Activated CD8-positive, alpha-beta memory T cell treated with anti-CD3 and anti-CD28 coated beads for 48 hours (primary cell): Measurements from ENCODE around the gene AGGF1.
"Not testable (repeated sequence)": the region's sequence is repeated elsewhere in the genome, so short reads cannot be mapped to it uniquely, and the experiment has no call there.

Experiments
- DNase-seq, 3 experiments: peaks; one replicate each; pipeline ENCODE4 v3.0.0-alpha.2; 2020; ENCODE audit warnings: low read depth in 2 of 3, low spot score in 2 of 3

AGGF1 gene

DNA sequence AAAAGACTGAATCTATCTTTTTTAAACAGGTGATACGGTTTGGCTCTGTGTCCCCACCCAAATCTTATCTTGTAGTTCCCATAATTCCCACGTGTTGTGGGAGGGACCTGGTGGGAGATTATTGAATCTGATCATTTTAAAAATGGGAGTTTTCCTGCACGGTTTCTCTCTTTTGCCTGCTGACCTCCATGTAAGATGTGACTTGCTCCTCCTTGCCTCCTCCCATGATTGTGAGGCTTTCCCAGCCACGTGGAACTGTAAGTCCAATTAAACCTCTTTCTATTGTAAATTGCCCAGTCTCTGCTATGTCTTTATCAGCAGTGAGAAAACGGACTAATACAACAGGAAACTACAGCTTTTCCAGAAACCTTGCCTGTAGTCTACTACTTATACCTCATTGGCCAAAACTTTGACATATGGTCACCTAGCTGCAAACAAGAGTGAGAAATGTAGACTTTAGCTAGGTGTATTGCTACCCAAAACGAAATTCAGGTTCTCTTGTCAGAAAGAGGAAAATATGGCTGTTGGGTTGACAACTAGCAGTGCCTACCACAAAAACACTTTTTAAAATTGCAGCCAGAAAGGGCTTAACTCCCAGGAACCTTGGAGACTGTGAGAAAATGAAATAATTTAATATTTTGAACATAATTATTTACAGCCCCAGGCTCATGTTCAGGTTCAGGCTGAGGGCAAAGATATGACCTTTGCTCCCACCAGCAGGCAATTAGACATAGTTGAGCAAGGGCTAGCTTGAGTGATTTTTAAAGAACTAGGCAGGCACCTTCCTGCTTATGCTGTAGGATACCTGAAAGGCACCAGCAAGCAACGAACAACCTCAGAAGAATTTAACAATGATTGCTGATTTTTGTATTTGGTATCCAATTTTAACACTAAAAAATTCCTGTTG is 7.4 kb upstream of the AGGF1 start:
- no peak for DNase-seq

DNA sequence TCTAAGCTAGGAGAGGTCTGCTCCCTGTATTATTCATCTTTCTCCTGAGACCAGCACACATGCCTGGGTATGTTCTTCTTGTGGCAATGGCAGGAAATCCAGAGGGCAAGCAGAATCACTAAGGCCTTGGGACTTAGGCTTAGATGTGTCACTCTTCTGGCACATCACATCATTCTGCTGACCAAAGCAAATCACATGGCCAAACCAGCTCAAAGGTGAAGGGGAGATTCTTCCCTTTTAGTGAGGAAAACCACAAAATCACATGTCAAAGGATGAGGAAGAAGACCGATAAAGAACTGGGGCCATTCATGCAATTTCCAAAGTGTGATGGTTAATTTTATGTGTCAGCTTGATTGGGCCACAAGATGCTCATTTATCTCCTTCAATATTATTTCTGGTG is 5.7 kb upstream of the AGGF1 start:
- DNase-seq, result no peak

DNA sequence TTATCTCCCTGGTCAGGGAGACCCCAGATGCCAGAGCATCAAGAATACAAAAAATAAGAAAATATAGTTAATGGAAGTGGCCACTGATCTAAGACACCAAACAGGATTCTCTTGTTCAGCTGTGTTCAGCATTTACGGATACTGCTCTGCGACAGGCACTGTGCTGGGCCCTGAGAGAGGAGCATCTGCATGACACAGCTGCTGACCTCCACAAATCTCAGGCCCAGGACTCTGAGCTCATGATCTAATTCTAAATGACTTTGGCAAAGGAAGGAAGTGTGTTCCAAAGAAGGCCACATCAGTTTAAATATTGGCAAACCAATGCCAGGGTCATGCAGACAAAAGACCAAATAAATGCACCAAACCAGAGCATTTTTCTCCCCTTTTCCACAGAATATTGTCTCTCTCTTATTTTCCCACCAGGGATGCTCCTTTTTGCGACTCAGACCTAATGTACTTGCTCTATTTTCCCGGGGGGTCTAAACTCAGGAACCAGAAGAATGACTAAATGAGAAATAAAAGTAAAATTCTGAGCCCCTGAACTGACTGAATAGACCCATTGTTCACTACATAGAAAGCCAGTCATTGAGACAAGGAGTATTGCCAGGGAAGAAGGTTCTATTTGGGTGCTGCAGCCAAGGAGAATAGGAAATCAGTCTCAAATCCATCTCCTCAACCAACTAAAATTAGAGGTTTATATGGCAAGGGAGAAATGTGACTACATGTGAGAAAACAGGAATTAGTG is 1.4 kb upstream of the AGGF1 start:
- DNase-seq, result no peak

DNA sequence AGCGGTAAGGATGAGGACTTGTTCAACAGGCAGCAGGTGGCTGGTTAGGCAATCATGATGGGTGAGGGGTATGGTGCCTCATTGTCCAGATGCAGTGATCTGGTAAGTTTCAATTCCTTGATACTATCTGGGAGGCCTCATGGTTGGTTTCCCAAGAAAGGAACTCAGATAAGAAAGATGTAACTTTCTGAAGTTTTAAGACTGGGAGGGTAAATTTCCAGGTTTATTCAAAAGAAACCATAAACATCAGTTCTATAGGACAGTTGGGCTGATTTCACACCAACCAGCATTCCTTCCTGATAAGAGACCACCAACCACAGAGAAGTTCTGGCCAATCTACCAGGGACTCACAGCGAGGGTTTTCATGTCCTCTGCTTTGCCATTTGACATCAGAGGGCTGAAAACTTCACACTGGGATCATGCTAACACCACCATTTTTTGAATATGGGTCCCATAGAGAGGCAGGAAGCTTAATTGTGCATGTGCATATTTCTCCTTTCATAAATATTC is 773 bp upstream of the AGGF1 start:
- no peak for DNase-seq

DNA sequence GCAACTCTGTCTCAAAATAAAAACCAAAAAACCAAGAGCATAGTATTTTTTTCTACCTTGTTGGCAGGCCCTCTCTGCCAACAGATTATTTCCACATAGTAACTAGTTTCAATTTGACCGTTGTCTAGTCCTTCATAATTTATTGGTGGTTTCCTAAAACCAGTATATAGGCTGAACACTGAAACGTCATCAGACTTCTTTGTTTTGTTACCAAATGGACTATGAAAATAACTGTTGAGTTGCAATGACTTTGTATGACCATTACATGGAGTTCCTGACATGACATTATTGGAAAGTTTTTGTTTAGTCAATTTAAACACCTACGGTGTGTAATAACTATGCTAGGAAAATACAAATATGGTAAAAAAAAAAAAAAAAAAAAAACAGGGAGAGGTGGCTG is 1.7 kb downstream of the AGGF1 start:
- no peak for DNase-seq

DNA sequence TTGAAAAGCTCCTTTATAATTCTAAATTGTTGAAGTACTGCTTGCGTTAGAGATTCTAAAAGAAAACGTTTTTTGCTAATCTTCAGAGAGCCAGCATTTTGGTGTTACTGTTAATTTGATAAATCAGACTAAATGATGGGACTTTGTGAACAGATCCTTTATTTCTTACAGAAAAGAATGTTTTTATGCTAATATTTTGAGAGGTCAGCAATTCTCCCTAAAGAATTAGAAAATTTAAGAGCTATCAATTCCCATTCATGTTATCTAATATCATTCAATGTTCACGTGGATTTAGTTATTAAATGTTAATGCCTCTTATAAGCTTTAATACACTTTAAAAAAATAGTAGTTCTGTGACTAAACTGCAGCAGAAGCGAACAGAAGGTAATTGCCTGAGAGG is 2.4 kb downstream of the AGGF1 start:
- DNase-seq, result no peak

DNA sequence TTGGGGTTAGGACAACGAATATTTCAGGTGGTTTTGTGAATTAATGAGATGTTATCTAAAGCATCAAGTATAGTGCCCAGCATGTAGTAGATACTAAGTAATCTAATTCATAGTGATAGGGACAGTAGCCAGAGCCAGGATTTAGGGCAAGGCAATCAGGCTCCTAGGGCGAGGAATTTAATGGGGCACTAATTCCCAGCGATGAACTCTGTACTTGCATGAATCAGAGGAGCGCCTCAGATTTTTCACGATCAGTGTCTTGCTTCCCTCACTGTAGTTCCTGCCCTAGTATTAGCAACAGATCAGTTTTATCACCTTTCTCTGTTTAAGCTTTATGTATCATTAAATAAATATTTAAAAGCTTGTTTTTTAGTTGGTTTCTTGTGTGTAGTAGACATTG is 3.1 kb downstream of the AGGF1 start:
- DNase-seq, result no peak

DNA sequence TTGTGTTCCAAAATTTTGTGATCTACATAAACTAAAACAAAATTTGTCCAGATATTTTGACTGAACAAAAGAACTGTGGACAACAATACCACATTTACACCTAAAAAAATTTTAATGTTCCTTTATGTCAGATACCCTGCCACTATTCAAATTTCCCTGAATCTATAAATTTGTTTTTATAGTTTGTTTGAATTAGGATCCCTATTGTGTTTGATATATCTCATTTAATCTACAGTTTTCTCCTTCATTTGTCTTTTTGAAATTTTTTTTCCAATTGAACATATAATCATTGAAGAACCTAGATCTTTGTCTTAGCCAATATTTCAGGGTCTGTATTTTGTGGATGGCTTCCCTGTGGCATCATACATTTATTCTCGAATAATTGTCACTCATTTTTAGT is 5.7 kb downstream of the AGGF1 start:
- DNase-seq, result no peak

DNA sequence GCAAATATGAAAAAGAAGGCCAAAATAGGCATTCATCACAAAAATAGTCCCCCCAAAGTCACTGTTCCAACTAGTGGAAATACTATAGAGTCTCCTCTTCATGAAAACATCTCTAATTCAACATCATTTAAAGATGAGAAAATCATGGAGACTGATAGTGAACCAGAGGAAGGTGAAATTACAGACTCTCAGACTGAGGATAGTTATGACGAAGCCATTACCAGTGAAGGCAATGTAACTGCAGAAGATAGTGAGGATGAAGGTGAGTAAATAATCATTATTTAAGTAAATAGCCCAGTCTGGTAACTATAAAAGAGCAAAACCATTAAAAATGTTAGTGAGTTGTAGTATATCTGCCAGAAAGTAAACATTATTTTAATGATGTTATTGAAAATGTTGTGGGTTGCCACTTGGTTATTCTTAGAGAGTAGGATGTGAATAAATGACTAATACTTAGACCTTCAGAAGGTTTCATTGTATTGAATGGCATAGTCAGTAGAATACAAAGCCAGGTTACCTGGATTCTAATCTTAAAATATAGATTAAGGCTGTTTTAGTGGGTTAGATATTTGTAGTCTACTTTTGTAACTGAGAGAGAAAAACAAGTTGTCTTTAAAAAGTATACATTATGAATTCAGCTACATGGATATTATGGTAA is 16.3 kb downstream of the AGGF1 start:
- DNase-seq, result no peak

DNA sequence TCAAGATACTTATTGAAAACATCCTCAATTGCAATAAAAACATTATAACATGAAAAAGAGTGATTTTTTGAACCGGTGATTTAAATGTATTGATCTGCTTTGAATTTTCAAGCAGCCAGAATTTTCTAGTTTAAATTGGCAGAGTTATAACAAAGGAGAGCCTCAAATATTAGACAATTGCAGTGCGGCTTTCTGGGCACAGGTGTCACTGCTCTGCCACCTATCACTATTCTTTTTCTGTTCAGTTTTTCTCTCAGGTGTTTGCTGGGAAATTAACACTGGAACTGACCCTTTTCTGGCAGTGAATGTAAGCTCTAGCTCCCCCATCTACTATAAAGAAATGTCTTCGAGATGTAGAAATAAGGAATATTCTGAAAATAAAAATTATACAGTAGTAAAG is 33.8 kb downstream of the AGGF1 start:
- no peak for DNase-seq

DNA sequence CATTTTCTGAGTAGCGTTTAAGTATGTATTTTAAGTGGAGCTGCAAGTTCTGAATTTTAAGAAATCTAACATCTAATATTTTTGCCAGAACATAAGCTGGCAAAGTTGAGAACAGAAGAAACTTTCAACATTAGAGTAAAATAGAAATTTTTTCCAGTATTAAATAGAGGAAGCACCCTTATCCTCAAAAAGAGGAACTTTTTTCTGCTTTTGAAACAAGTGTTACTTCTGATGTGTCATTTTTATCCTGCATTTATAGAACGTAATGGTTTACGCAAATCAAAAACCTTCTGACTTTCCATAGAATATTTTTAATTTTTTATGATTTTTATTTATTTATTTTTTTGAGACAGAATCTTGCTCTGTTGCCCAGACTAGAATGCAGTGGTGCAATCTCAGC is 35.1 kb downstream of the AGGF1 start:
- no peak for DNase-seq

DNA sequence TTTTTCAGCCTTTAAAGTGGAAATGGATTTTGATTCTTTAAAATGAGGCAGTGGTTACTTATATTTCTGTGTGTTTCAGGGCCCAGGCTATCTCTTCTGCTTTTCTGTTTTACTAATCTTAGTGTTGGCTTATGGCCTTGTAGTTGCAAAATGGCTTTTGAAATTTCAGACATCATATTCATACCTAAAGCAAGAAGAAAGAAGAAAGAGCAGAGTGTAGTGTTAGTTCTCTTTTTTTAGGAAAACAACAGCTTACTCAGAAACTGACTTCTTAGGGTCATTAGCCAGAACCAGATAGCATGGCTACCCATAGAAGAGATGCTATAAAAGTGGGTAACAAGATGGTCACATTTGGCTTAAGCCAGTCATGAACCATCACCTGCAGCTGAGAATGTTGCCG is 36.0 kb downstream of the AGGF1 start:
- no peak for DNase-seq

DNA sequence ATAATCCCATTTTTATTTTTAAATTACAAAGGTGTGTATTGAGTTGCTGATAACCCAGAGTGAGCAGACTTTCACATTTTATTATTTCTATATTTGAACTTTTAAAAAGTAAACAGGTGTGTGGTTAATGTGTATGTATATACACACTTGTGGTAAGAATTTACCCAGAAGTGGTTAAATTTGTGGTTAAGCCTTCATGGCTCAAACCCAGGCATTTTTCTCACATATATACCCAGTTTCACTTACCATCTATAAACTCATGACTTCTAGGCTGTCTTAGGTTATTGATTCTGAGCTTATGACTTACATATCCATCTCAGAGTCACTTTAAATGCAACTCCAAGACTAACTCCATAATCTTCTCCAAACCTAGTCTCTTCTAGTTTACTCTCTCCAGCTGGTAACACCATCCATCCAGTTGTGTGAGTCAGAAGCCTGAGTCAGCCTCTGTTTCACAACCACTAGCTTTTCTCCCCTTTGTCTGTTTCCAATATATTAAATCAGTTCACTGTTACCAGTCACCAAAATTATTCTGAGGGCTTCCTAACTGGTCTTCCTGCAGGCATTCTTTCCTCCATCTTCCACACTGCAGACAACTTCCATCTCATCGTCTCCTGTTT is 36.7 kb downstream of the AGGF1 start:
- DNase-seq, result no peak

DNA sequence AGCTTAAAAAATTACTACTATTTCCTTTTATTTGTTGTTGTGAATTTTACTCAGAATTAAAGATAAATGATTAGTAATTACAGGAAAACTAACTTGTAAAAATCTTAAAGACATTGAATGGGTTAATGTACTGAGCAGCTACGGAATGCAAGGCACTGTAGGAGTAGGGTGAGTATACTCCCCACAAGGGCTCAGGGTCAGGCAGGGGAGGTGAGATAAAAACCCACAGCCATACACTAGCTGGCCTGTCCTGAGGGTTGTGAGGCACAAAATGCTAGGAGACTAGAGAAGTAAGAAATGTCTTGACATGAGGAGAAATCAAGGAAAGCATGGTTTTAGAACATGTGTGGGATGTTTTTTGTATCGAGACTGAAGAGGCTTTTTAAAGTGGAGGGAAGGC is 43.5 kb downstream of the AGGF1 start:
- DNase-seq, result no peak

DNA sequence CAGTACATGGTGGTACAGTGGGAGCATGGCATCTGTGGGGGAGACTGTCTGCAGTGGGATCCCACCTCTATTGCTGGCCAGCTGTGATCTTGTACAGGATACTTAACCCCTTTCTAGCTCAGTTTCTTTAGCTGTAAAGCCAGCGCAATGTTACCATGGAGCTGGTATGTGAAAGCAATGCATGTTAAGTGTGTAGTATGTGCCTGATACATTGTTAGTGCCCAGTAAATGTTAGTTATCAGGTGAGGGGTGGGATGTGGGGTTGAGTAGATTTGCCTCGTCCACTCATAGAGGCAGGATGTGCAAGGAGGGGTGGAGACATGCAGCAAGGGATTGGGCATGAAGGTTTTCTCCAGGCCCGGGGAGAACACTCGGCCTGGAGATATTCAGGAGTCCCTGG is 44.5 kb downstream of the AGGF1 start:
- DNase-seq, result no peak

DNA sequence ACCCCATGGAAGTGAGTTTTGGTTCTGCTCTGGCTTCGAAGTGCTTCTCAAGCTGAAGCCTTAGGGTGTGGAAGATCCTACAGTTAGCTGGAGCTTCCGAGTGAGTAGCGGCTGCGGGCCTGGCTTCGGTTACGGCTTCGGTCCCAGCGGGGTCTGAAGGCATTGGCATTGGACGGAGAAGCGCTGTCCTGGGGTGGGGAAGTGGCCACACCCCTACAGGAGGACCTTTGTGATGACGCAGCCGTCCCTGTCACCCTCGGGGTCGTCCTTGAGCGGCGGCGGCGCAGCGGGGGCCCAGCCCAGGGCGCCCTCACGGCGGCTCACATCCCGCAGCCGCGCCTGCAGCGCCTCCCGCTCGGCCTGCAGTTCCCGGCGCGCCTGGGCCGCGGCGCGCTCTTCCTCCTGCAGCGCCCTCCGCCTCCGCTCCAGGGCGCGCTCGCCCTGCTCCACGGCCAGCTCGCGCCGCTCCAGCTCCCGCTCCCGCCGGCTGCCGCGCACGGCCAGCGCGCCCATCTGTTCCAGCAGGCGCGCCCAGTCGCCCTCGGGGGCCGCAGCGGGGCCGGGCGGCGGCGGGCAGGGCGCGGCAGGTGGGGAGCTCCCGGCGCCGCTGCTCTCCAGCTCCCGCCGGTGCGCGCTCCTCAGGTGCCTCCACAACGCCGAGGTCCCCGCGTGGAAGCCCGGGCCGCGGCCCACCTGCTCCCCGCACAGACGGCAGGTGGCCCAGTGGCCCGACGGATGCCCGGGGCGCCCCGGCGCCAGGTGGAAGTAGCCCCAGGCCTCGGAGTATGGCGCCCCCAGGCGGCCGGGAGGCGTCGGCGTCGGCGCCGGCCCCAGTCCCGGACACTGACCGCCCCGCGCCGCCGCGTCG is 47.0 kb downstream of the AGGF1 start:
- DNase-seq, result peak in 2 of 3 experiments; percentile 32 to 40

DNA sequence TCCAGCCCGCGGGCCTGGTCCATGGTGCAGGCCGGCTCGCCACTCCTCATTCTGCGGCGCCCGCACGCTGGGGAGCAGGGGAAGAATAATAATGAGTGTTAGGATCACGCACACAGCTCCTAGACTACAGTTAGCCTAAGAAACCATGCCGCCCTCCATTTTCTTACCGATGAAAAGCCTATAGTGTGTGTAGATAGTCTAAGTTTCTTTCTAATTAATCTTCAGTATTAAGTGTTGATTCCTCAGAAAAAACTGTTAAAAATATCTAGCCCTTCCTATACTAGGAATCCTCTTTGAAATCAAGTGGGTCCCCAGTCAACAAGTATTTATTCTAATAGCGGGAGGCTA is 47.6 kb downstream of the AGGF1 start:
- no peak for DNase-seq

DNA sequence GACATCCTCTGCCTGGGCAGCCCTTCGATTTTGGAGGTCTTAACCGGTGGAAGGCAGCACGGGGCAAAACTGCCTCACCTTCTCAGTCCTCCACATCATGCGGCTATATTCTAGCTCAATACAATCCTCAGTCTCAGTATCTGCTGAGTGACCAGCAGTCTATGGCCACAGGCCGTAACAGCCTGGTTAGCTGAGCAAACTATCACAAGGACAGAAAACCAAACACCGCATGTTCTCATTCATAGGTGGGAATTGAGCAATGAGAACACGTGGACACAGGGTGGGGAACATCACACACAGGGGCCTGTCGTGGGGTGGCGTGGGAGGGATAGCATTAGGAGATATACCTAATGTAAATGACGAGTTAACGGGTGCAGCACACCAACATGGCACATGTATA is 50.3 kb downstream of the AGGF1 start:
- DNase-seq, result not testable (repeated sequence)

DNA sequence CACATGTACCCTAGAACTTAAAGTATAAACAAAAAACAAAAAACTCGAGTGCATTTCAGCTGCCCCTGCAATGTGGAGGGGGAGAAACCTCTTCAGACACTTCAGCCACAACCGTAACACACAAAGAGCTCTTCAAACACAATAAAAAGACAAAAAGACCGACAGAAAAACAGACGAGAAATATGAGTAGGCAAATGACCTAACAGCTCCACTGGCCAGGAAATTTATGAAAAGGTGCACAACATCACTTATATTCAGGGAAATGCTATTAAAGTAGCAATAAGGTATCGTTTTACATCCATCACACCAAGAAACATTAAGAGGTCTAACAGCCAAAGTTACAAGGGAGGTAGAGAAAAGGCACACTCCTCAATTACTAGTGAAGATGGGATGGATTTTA is 50.7 kb downstream of the AGGF1 start:
- DNase-seq, result no peak

DNA sequence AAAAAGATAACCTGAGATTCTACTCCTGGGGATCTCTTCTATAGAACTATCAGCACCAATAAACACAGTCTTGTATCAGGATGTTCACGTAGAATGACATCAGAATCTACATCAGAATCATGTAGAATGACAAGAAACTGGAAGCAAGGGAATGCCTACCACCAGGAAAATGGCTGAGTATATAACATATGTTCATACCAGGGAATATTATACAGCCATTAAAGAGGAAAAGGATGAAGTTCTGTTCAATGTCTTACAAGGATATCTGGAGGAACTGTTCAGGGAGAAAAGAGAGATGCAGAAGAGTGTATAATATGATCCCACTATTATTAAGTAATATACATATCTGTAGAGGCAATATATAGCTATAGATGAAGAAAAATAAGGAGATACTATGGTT is 52.1 kb downstream of the AGGF1 start:
- no peak for DNase-seq

DNA sequence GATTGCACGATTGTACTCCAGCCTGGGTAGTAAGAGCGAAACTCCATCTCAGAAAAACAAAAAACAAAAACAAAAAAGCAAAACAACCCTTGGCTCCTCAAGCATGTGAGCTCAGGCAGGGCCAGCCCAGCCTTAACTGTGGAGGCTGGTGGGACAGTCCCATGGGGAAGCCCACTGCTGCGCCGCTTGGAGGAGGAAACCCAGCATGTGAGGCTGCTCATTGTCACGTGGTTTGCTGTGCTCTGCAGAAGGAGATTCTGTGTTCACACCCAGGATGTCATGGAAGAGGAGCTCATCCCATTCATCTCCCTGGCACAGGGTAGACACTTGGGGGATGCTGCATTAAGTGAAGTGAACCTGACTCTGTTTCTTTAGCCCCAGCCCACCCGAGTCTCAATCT is 52.9 kb downstream of the AGGF1 start:
- DNase-seq, result no peak
